ENCODE measurements around the gene HEMGN.
A peak's percentile ranks its signal among the peaks of the same experiment; 100 is the strongest.

Gene HEMGN

DNA sequence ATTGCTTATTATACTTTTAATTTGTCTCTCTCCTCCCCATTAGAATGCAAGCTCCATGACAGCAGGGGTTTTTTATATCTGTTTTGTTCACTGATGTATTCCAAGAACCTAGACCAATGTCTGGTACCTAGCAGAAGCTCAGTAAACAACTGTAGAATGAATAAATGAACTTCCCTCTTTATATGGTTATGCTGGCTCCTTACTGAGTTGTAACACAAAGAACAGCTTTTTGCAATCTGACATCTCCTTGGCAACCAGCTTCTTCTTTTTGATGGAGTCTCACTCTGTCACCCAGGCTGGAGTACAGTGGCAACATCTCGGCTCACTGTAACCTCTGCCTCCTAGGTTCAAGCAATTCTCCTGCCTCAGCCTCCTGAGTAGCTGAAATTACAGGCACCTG lies 29.3 kb downstream of the HEMGN start:
- no peak for DNase-seq (ENCODE audit: low read depth)
- TF ChIP-seq, protein P1, sequence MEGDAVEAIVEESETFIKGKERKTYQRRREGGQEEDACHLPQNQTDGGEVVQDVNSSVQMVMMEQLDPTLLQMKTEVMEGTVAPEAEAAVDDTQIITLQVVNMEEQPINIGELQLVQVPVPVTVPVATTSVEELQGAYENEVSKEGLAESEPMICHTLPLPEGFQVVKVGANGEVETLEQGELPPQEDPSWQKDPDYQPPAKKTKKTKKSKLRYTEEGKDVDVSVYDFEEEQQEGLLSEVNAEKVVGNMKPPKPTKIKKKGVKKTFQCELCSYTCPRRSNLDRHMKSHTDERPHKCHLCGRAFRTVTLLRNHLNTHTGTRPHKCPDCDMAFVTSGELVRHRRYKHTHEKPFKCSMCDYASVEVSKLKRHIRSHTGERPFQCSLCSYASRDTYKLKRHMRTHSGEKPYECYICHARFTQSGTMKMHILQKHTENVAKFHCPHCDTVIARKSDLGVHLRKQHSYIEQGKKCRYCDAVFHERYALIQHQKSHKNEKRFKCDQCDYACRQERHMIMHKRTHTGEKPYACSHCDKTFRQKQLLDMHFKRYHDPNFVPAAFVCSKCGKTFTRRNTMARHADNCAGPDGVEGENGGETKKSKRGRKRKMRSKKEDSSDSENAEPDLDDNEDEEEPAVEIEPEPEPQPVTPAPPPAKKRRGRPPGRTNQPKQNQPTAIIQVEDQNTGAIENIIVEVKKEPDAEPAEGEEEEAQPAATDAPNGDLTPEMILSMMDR (conservative IDR thresholded peaks at IDR 0.05; ENCODE audit: control insufficient read depth, insufficient read depth, low read depth, low read length) = no peak
- H3K4me3 ChIP-seq (ENCODE audit: control insufficient read depth, low read depth, low read length) = no peak overlapping the region

DNA sequence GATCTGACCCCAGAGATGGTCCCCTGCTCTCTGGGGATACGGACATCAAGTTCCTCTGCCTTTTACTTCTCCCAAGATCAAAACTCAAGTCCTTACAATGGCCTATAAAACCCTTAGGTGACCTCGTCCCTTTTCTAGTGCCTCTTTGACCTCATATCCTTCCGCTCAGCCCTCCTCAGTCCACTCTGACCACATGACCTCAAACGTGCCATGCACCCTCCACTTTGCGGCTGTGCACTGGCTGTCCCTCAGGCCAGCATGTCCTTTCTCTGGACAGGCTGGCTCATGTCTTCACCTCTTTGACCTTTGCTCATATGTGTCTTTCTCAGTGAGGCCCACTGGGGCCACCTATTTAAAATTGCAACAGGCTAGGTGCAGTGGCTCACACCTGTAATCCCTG lies 30.3 kb downstream of the HEMGN start:
- TF ChIP-seq, protein P1 (conservative IDR thresholded peaks at IDR 0.05; ENCODE audit: control insufficient read depth, insufficient read depth, low read depth, low read length) = no peak
- H3K4me3 ChIP-seq (ENCODE audit: control insufficient read depth, low read depth, low read length) = no peak overlapping the region

DNA sequence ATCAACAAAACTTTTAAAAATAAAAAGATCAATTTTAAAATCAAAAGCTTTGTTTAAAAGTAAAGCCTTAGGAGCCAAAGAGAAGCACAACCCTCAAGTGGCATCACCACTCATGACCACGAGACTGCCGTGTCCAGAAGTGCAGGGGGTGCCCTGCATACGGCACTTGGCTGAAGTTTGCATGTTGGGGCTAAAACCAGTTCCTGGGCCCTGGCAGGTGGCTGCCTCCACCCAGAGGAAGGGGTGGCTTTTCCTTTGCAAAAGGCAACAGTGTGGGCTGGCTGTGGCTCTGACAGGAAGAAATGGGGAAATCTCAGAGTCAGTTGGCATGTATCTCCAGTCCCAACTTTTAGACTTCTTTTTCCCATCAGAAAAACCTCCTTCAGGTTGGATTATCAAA lies 30.9 kb downstream of the HEMGN start:
- no peak for DNase-seq (ENCODE audit: low read depth)
- TF ChIP-seq, protein P1 (conservative IDR thresholded peaks at IDR 0.05; ENCODE audit: control insufficient read depth, insufficient read depth, low read depth, low read length) = no peak
- H3K4me3 ChIP-seq (ENCODE audit: control insufficient read depth, low read depth, low read length) = no peak overlapping the region

More for the DNA sequence above, 30.3 kb downstream of the HEMGN start:
- no peak for DNase-seq (ENCODE audit: low read depth)

DNA sequence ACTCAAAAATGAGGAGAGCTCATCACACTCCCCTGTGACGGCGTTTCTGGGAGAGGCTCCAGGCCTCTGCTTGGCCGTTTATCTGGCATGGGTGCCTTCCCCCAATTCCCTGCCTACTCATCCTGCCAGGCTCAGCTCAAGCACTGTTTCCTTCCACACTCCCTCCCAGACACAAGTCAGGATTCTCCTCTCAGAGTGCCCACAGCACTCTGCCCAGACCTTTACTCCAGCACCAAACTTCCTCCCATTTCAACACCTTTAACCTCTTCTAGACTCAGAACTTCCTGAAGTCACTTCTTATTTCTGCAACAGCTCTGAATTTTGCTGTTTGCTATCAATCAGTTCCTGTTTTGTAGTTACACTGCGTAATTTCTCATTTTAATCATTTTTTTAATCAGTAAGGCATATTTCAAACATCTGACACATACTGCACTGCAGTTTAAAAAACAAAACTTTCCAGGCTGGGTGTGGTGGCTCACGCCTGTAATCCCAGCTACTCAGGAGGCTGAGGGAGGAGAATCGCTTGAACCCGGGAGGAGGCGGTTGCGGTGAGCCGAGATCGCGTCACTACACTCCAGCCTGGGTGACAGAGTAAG lies 31.6 kb downstream of the HEMGN start:
- peak; percentile 16 for DNase-seq (ENCODE audit: low read depth)
- H3K4me3 ChIP-seq (ENCODE audit: control insufficient read depth, low read depth, low read length) = no peak overlapping the region

DNA sequence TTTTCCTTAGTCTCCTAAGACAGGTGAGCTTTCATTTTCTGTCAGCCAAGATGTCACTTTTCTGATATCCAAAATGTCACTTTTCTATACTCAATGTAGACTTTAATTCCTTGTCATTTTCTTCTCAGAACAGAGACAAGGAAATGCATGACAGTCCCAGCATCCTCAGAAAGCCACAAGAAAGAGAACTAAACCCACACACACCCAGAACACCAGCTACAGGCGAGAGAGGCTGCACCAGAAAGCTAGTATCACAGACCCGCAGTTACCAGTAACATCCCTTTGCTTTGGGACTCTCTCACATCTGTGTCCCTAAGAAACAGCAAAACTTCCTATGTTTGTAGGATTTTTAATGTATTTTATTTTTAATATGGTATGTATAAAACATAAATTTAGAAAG lies 32.7 kb downstream of the HEMGN start:
- H3K4me3 ChIP-seq (ENCODE audit: control insufficient read depth, low read depth, low read length) = no peak overlapping the region
- TF ChIP-seq, protein P1 (conservative IDR thresholded peaks at IDR 0.05; ENCODE audit: control insufficient read depth, insufficient read depth, low read depth, low read length) = no peak
- no peak for DNase-seq (ENCODE audit: low read depth)

More for the DNA sequence above, 31.6 kb downstream of the HEMGN start:
- TF ChIP-seq, protein P1 (conservative IDR thresholded peaks at IDR 0.05; ENCODE audit: control insufficient read depth, insufficient read depth, low read depth, low read length) = no peak

DNA sequence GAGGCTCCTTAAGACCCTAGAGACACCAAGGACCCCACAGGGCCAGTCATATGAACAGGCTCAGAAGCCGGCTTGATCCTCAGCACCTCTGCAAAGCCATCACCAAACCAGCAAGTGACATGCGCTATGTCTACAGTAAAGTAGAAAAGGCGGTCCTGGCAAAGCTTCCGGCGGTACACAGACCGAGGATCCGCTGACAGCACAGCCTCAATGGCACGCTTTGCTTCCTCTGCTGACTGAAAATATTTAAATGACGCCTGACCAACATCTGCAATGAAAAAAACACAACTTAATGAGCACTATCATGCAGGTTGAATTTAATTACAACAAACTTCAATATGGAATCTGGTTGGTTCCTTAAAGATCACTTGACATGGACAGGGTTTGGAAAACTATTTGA lies 33.2 kb downstream of the HEMGN start:
- no peak for DNase-seq (ENCODE audit: low read depth)
- TF ChIP-seq, protein P1 (conservative IDR thresholded peaks at IDR 0.05; ENCODE audit: control insufficient read depth, insufficient read depth, low read depth, low read length) = no peak
- H3K4me3 ChIP-seq (ENCODE audit: control insufficient read depth, low read depth, low read length) = no peak overlapping the region

DNA sequence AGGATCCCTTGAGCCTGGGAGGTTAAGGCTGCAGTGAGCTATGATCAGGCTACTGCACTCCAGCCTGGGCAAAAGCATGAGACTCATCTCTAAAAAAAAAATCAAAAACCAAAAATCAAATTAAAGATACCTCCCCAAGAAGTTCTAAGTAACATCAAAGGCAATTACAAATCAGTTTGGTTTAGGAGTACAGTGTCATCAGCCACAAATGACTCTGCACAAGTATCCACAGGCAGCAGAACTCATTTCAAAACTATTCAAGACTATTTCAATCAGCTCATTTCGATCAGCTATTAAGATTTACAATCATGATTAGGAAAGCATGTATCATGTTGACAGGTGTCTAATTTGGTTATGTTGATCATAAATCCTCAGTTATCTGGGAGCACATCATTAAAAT lies 34.8 kb downstream of the HEMGN start:
- DNase-seq (ENCODE audit: low read depth) = no peak
- H3K4me3 ChIP-seq (ENCODE audit: control insufficient read depth, low read depth, low read length) = no peak overlapping the region
- TF ChIP-seq, protein P1 (conservative IDR thresholded peaks at IDR 0.05; ENCODE audit: control insufficient read depth, insufficient read depth, low read depth, low read length) = no peak
